ENCODE data around the gene UGT1A7.
"Not testable (repeated sequence)": the region's sequence is repeated elsewhere in the genome, so short reads cannot be mapped to it uniquely, and the experiment has no call there.

Gene UGT1A7

DNA sequence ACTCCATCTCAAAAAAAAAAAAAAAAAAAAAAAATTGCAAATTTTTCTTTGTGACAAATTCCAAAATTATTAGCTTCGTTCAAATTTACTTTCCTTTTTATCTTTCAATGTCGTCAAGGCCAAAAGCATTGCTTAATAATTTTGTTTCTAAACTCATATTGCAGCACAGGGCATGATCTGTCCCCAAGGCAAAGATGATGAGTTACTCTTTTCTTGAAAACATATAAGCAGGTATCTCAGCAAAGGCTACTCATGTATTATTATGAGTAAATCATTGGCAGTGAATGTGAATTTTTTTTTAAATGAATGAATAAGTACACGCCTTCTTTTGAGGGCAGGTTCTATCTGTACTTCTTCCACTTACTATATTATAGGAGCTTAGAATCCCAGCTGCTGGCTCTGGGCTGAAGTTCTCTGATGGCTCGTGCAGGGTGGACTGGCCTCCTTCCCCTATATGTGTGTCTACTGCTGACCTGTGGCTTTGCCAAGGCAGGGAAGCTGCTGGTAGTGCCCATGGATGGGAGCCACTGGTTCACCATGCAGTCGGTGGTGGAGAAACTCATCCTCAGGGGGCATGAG is at the start of gene UGT1A7:
Gene UGT1A7, plus strand, starts transcription at position 381 of the 579 bp plus-strand sequence. Its CDS starts 37 bp downstream, at position 418.
- FAIRE-seq = no peak

DNA sequence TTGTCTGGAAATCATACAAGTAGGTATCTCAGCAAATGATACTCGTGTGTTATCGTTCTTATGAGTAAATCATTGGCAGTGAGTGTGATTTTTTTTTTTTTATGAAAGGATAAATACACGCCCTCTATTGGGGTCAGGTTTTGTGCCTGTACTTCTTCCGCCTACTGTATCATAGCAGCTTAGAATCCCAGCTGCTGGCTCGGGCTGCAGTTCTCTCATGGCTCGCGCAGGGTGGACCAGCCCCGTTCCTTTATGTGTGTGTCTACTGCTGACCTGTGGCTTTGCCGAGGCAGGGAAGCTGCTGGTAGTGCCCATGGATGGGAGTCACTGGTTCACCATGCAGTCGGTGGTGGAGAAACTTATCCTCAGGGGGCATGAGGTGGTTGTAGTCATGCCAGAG is 45.4 kb upstream of the UGT1A7 start, which contains the start of gene UGT1A10:
Gene UGT1A10, plus strand, starts transcription at position 143 of the 400 bp plus-strand sequence. Its CDS starts 75 bp downstream, at position 218.
- FAIRE-seq = not testable (repeated sequence)

DNA sequence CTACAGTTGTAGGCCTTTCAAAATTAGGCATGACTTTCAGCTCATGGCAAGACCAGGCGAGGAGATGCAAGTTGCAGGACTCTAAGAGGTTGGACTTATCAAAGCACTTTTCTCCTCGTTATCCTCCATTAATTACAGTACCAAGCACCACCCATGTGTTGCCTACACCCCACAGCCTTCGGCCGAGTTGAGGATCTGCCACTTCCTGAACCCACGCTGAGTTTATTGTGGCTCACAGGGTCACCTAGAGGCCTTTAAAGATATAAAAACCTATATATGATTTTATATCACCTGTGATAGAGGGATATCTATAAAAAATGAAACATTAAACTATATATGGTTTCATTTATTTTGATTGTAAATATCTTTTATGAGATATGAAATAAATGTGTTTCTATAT is 42.9 kb upstream of the UGT1A7 start:
- peak; percentile 61 for FAIRE-seq

DNA sequence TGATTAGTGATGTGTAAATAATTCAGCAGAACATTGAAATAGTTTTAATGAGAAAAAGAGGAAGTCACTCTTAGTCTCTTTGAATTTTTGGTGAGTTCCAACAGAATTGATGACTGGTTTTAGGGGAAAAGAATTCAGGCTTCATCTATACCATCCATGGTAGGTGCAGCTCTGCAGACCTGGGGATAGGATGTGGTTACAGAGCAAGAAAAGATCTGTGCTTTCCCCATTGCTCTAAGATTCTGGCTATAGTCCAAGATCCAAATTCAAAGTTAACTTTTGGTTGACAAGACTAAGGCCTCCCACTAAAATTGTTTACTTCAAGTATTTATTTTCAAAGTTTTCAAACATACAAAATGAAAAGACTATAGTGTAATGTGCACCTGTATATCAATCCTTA is 41.8 kb upstream of the UGT1A7 start:
- no peak for FAIRE-seq

GRCh38 chr2:233643128-233643527 is 38.6 kb upstream of the UGT1A7 start:
- no peak for FAIRE-seq

GRCh38 chr2:233646033-233646432 is 35.7 kb upstream of the UGT1A7 start:
- FAIRE-seq = not testable (repeated sequence)

- FAIRE-seq = no peak
Measured at GRCh38 chr2:233650981-233651380, 30.7 kb upstream of the UGT1A7 start.

- FAIRE-seq = no peak
Measured at GRCh38 chr2:233651430-233651829, 30.3 kb upstream of the UGT1A7 start.

DNA sequence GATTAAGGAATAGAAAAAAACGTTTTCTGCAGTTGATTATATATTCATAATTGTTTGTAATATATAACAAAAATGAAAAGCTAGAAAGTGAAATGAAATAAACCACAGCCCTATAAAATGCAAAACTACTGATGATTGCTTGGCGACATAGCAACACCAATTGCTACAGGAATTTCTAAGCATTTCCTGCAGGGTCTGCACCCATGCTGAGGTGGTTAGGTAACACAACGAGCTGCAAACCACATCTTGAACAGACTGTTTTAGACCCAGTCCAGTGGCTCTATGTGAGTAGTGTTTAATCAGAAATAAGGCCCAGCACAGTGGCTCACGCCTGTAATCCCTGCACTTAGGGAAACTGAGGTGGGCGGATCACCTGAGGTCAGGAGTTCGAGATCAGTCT is 27.2 kb upstream of the UGT1A7 start:
- no peak for FAIRE-seq

- FAIRE-seq = no peak
Measured at GRCh38 chr2:233655043-233655442, 26.7 kb upstream of the UGT1A7 start.

DNA sequence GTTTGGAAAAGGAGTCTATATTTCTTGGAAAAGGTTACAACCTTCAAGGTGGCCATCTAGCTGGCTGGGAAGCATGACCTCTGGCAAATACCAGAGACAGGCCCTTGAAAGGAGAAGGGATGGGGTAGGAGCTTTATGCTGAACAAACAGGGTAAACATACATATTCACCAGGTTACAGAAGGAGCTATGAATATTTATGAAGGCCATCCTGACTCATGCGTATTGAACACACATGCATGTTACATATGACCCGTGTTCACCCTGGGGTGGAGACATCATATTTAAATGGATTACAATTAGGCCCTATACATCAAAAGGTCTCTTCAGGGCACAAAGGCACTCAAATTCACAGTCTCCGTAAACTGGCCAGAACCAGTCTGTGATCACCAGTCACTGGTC is 25.8 kb upstream of the UGT1A7 start:
- FAIRE-seq = not testable (repeated sequence)

DNA sequence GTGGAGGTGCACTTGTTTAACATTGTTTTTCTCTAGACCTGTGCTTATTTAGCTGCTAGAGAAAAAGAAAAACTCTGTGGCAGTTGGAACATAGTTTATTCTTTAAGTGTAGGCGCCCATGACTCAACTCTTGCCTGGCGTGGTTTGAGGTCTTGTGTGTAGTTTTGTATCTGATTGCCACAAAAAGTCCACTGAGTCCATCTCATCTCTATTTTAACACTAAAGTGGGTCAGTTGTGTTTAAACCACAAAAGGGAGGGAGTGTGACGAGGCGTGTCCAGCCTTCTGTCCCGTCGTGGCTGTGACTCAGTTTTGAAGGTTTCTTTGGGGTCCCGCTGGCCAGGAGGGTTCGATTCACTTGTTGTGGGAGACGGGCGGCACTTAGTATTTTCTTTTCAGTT is 25.3 kb upstream of the UGT1A7 start:
- no peak for FAIRE-seq

DNA sequence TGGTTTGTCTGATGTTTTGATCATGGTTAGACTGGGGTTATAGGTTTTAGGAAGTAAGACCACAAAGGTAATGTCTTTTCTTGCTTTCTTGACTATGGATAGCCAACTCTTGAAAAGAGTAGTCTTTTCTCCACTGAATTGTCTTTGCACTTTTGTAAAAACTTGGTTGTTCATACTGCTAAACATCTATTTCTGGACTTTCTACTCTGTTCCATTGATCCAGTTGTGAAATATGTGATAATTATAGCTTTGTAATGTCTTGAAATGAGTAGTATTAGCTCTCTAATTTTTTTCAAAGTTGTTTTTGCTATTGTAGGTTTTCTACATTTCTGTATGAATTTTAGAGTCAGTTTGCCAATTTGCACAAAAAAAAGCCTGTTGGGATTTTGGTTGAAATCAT is 23.1 kb upstream of the UGT1A7 start:
- no peak for FAIRE-seq

DNA sequence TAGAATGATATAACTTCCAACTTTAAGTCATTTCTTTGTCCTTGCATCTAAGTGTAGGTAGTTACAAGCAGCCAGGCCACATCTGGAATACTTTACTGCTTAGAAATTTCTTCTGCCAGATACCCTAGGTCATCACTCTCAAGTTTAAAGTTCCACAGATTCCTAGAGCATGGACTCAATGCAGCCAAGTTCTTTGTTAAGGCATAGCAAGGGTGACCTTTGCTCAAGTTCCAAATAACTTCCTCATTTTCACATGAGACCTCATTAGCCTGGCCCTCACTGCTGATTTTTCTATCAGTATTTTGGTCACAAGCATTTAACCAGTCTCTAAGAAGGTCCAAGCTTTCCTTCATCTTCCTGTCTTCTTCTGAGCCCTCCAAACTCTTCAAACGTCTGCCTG is 17.8 kb upstream of the UGT1A7 start:
- FAIRE-seq = no peak

DNA sequence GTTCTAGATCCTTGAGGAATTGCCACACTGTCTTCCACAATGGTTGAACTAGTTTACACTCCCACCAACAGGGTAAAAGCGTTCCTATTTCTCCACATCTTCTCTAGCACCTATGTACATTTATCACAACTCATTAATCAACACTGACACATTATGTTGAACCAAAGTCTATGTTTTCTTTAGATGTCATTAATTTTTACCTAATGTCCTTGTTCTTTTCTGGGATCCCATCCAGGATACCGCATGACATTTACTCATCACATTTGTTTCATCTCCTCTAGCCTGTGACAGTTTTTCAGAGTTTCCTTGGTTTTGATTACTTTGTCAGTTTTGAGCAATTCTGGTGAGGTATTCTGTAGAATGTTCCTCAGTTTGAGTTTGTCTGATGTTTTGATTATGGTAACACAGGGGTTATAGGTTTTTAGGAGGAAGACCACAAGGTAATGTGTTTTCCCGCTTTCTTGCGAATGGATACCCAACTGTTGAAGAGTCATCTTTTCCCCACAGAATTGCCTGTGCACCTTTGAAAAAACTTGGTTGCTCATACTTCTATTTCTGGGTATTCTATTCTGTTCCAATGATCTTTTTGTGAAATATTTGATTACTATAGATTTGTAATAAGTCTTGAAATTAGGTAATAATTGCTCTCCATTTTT is 13.0 kb upstream of the UGT1A7 start:
- FAIRE-seq = no peak

DNA sequence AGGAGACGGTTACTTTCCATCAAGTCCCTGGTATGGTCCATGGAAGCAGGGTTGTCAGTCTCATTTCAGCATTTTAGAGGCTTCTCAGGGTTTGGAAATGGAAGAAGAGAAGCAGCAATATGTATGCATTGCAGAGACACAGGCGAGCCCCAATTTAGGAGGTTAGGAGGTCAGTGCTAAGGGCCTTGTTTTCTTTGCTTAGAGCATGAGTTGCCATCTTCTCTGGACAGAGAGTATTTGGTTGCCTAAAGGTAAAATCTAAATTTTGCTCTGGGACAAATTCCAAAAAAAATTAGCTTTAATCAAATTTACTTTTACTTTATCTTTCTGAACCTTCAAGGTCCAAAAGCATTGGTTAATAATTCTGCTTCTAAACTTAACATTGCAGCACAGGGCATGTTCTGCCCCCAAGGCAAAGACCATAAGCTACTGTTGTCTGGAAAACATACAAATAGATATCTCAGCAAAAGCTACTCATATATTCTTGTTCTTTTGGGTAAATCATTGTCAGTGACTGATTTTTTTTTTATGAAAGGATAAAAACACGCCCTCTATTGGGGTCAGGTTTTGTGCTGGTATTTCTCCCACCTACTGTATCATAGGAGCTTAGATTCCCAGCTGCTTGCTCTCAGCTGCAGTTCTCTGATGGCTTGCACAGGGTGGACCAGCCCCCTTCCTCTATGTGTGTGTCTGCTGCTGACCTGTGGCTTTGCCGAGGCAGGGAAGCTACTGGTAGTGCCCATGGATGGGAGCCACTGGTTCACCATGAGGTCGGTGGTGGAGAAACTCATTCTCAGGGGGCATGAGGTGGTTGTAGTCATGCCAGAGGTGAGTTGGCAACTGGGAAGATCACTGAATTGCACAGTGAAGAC is 10.2 kb upstream of the UGT1A7 start, which contains the start of gene UGT1A9:
Gene UGT1A9, plus strand, starts transcription at position 609 of the 872 bp plus-strand sequence. Its CDS starts 37 bp downstream, at position 646.
- no peak for FAIRE-seq

DNA sequence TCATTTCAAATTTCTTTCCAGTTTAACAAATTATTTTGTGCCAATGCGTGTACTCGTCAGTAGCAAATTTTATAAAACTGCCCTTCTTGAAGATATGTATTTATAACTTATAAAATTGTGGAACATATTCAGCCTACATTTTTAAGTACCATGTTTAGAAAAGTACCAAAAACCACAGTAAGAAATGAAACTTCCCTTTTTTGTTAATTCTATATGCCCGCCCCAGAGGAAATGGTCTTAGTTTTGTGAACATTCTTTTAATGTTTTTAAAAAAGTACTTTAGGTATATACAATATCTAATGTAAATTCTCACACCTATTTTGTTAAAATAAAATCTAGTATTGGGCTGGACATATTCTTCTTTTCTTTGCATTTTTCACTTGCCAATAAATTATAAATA is 8.8 kb upstream of the UGT1A7 start:
- FAIRE-seq = no peak

DNA sequence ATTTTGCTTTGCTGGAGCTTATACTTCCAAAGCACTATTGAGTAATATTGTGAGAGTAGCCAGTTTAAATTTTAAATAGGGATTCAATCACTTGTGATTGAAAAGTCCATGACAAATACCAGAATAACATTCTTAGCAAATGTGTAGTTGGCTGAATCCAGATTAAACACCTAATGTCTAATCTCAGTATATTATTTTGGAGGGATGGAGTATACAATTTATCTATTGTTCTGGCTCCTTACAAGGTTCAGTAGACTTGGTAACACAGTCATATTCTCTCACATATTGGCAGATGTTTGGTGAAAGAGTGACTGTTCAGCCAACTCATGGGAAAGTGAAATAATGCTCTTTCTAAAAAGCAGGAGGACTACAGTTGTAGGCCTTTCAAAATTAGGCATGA is 7.8 kb upstream of the UGT1A7 start:
- FAIRE-seq = no peak

DNA sequence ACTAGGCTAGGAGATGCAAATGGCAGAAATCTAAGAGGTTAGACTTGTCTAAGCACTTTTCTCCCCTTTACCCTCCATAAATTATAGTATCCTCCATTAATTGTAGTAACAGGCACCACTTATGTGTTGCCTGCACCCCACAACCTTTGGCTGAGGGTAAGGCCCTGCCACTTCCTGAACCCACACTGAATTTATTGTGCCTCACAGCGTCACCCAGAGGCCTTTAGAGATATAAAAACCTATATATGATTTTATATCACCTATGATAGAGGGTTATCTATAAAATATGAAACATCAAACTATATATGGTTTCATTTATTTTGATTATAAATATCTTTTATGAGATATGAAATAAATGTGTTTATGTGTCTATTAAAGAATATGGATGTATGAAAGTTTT is 7.4 kb upstream of the UGT1A7 start:
- peak; percentile 55 for FAIRE-seq

DNA sequence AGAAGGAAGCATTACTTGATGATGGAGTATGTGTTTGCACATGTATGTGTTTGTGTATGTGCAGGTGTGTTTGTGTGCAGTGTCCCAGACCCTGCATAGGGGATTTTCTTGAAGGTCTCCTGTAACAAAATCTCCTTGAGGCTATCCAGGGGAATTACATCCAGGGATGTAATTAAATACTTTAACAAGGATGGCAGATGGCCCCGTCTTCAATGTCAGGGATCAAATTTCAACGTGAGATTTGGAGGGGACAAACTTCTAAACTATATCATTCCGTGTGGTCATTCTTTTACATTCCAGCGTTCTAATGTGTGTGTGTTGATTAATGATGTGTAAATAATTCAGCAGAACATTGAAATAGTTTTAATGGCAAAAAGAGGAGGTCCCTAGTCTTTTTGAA is 6.7 kb upstream of the UGT1A7 start:
- FAIRE-seq = no peak

- no peak for FAIRE-seq
Measured at GRCh38 chr2:233676046-233676445, 5.7 kb upstream of the UGT1A7 start.

DNA sequence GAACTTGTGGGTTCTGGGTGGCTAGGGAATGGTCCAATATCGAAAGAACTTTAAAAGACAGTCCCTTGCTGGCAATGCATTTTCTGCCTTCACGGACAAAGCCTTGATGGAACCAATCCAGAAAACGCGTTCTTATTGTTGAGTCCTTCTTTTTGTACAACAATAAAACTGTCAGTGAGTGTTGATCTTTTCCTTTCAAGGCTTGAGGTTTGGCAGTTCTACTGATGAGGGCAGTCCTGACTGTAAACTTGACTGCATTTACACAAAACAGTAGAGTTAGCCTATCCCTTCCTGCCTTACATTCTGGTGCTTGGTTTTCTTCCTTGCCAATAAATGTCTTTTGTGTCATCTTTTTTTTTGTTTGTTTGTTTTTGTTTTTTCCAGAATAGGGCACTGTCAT is 2.5 kb upstream of the UGT1A7 start:
- FAIRE-seq = no peak

GRCh38 chr2:233680361-233681045 is 1.2 kb upstream of the UGT1A7 start:
- FAIRE-seq = no peak
